IPS DF 4.7 (cell line): ENCODE measurements around the gene NAPSA.
"Not testable (repeated sequence)": the region's sequence is repeated elsewhere in the genome, so short reads cannot be mapped to it uniquely, and the experiment has no call there.

Experiments
- DNase-seq: peaks from one replicate; pipeline ENCODE4 v3.0.0-alpha.2; 2013; ENCODE audit warnings: low spot score; ENCODE audit errors: extremely low read depth

The NAPSA gene

DNA sequence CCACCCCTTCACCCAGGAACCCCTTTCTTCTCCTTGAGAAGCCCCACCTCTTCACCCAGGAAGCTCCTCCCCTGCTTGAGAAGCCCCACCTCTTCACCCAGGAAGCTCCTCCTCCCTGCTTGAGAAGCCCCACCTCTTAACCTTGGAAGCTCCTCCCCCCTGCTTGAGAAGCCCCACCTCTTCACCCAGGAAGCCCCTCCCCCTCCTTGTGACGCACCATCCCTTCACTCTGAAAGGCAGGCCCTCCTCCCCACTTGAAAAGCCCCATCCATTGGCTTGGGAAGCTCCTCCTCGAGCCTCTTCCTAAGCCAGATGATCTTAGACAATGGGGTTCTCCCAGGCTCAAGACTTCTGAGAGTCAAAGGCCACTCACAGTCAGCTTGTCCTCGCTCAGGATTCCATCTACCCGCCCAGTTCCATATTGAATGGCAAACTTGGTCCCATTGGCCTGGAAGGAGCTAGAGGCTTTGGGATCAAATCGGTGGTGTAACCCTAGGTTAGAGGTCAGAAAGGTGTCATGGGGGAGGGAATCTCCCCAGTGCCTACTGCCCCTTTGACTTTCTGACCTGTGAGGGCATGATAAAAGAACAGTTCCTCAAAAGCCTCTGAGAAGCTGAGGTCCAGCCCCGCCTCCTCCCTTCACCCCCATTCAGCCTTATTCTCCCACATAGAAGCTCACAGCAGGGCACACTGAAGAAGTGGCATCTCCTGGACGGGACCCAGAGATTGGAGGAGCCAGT lies 4.0 kb downstream of the NAPSA start:
- no peak for DNase-seq

DNA sequence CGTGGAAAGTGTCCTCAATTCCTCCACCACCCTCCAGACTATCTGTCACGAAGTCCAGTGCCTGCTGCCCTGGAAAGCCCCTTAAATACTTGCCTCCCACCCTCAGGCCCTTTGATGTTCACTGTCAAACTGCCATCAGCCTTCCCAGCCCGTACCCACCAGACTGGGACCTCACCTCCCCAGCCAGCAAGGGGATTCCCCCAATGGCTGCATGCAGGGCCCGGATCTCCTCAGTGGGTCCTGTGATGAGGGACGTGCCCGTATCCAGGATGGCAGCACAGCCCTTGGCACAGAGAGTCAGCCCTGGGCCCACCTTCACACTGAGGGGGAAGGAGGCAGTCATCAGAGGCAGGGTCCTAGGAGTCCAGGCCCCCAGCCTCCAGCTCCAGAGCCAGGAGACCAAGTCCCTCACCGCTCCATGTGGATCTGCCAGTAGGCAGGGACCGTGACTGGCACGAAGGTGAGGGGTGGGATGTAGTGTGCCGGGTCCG lies 6.1 kb downstream of the NAPSA start:
- no peak for DNase-seq

DNA sequence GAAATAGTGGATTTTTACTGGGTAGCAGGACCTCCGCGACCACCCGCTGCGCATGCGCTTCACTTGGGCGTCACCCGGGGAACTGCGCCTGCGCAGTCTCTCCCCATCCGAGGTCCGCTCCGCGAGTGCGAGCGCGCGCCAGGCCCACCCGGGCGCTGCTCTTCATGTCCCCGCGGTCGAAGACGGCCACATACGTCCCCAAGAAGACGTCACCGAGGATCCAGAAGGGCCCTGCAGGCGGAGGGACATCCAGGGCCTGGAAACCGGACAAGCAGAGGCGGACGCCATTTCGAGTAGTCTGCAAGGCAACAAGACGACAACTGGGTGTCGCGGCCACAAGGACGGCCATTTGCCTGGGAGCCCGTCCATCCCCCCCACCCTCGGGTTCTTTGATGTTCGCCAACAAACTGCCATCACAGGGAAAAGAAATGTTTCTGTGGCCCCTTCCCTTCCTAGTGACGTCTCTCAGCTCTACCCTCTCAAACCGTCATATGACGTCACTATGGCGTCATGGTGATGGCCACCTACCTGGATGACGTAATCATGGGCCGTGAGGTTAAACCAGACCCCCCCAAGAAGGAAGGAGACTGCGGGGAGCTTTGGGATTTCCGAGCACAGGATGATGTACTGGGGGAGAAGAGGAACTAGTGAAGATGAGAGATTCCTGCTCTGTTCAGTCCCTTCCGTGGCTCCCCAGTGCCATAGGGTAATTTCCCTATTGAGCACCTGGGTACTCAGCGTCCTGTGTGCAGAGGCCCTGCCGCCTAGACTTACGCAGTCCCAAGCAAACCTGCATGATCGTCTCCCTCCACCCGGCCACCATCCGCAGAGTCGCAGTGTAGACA lies 6.7 kb downstream of the NAPSA start:
- DNase-seq: no peak

DNA sequence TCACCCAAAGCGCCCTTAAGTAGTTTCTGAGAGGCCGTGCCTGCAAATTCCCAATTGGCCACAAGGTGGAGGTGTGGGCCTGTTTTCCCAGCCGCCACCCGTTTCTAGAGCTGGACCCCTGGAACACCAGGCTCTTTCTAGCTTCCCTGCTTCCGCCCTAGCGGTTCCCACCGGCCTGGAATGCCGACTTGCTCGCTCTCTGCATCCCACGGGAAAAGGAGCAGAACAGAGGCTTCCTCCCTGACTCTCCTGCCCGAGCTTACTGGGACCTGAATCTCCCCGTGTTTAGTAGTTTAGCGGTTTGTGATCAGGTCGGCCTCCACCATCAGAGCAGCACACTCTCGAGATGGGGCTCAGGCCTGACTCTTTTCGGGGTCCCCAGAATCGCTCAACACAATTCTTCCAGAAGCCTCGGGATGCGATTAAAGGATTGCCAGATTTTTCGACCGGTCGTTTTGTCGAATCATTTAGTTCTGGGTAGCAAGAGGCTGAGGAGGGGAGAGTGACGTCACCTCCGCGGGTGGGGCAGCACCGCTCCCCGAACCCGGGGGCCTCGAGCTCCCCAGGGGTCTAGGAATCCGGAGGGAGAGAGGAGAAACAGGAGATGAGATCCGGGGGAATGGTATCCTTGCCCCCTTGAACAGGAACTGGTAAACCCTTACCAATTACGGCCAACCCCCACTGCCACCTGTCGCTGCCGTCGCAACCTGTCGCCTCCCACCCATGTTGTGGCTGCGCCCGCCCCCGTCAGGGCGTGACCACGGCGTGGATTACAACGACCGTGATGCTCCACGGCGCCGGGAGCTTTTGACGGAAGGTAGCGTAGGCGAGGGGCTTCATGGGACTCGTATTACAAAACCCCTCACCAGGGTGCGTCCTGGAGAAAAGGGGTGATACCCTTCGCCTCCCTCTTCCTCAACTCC lies 8.0 kb downstream of the NAPSA start:
- DNase-seq: no peak

DNA sequence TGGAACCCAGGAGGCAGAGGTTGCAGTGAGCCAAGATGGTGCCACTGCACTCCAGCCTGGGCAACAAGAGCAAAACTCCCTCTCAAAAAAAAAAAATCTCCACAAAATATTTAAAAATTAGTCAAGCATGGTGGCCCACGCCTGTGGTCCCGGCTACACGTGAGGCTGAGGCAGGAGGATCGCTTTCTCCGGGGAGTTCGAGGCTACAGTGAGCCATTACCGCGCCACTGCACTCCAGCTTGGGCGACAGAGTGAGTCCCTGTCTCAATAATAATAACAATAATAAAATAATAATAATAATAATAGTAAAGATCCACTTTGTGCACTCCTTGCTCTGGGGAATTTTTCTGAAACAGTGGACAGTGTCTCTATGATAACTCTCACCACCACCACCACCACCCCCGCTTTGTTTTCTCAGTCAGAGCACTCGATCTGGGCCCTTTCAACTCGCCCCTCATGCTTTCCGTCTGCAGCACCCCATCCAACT lies 8.7 kb downstream of the NAPSA start:
- DNase-seq: no peak

DNA sequence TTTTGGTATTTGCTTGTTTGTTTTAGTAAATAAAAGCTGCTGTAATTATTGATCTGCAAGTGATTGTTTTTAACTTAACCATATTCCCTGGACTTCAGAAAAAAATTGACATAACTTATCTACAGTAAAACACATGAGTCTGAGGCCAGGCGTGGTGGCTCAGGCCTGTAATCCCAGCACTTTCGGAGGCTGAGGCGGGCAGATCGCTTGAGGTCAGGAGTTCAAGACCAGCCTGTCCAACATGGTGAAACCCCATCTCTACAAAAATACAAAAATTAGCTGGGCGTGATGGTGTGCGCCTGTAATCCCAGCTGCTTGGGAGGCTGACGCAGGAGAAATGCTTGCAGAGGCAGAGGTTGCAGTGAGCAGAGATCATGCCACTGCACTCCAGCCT lies 12.0 kb downstream of the NAPSA start:
- not testable (repeated sequence) for DNase-seq

DNA sequence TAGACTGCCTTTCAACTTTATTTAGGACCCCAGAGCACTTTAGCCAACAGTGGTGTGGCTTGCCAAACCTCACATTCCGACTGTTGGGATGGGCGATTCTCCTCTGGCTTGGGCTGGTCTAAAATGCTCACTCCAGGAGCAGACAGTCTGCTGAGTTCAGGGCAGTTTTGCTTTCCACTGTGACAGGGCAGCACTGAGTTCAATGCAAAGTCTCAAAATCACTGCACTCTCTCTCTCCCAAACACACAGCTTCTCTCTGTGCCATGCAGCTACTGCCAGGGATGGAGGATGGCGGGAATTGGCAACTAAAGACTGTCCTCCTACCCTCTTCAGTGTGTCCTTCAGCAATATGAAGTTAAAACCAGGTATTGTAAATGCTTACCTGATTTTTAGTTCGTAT lies 13.2 kb downstream of the NAPSA start:
- DNase-seq: no peak

DNA sequence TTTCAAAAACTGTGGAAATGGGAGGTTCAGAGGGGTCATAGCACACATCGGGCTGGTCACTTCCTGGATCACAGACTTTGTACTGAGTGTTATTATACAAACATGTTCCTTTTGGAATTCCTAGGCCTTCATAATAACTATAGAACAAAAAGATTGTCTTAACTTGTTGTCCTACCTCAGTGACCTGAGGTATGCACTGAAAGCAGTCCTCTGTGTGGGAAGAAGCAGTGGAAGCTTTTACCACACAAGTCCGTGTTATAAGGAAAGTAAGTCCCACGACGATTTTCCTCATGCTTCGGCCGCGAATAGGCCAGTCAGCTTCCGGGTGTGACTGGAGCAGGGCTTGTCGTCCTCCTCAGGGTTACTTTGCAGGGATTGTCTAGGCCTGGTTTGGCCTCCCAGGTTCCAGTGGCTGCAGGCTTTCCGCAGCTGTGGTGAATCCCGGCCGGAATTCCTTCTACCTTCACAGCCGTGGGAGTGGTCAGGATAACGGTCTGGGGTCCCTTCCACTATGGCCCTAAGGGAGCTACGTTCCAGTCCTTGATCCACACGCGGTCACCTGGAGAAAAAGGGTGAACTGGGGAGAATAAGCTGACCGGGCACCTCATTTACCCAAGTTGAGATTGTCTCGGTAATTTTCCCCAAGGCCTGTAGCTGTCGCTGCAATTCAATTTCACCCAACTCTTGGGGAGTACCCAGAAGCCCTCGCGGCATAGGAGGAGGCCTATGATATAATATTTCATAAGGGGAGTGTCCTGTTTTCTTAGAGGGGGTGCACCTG lies 16.0 kb downstream of the NAPSA start:
- no peak for DNase-seq

DNA sequence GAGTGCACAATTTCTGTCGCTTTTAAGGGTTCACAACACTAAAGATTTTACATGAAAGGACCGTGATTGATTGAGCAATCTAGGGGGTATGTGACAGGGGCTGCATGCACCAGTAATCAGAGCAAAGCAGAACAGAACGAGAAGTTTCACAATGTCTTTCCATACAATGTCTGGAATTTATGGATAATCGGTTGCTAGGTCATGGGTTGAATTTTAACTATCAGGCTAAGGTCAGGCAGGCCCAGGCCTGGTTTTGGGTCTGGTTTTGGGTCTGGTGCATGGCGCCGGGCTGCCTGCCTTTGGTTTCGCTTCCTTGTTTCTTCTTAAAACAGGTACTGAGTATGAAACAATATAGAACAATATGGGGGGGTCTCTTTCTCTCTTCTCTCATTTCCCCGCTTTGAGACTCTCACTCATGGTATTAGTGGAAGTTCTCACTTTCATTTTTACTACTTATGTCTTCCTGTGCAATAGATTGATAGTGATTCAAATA lies 18.3 kb downstream of the NAPSA start:
- DNase-seq: not testable (repeated sequence)

DNA sequence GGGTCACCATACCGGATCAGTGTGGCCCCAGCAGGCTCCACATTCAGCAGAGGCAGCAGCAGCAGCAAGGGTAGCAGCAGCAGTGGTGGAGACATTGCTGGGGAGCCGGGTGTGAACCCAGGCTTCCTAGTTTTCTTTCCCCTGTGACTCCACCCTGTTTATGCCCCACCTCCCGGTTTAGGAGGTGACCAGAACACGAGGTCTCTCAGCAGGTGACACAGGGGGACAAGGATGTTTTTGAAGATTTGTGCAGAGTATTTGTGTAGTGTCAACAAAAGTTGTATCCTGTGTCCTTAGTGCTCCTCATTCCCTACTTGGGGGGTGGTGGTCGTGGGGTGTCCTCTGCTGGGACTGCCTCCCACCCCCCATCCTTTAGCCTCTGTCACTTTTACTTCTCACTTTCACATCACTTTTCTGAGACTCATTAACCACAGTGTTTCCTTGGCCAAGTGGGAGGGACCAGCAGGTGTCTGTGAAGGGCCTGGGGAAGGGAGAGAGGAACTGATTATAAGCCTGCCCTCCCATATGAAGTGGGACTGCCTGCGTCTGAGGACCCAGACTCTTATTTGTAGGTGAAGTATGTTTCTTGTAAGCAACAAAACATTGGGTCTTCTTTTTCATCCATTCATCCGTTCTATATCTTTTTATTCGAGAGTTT lies 20.6 kb downstream of the NAPSA start:
- no peak for DNase-seq

DNA sequence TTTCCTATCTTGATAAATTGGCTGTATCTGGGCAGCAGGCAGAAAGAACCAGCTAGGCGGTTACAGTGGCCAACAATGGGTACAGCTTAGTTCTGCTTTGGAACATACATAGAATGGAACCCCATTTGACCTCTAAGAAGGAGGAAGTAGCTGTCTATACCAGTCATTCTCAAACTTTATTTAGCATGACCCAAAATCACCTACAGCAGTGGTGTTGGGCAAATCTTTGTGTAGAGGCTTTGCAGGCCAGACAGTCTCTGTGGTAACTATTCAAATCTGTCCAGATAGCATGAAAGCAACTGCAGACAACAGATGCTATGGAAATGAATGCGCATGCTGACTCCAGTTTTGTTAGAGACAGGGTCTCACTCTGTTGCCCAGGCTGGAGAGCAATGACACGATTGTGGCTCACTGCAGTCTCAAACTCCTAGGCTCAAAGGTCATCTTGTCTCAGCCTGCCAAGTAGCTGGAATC lies 24.3 kb downstream of the NAPSA start:
- no peak for DNase-seq

DNA sequence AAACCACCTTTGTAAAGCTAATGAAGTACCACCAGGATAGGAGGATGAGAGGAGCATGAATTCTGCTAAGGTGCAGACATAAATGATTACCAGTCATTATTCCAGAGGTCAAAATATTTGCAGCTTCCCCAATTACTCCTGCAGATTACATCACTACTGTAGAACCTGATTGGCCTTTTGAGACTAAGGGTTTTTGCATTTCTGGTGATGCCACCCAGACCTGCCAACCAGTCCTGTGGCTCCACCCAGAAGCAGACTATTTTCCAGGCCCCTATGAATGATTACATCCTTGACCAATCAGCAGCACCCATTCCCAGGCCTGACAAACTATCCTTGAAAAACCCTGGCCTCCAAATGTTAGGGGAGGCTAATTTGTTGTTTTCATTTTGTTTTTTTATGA lies 25.1 kb downstream of the NAPSA start:
- DNase-seq: no peak

DNA sequence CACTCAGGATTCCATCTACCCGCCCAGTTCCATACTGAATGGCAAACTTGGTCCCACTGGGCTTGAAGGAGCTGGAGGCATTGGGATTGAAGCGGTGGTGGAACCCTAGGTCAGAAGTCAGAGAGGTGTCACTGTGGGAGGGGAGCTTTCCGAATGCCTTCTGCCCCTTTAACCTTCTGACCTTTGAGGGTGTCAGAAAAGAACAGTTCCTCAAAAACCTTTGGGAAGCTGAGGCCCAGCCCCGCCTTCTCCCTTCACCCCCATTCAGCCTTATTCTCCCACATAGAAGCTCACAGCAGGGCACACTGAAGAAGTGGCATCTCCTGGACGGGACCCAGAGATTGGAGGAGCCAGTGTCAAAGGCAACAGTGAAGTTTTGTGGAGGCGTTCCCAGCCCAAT lies 28.4 kb downstream of the NAPSA start:
- not testable (repeated sequence) for DNase-seq

DNA sequence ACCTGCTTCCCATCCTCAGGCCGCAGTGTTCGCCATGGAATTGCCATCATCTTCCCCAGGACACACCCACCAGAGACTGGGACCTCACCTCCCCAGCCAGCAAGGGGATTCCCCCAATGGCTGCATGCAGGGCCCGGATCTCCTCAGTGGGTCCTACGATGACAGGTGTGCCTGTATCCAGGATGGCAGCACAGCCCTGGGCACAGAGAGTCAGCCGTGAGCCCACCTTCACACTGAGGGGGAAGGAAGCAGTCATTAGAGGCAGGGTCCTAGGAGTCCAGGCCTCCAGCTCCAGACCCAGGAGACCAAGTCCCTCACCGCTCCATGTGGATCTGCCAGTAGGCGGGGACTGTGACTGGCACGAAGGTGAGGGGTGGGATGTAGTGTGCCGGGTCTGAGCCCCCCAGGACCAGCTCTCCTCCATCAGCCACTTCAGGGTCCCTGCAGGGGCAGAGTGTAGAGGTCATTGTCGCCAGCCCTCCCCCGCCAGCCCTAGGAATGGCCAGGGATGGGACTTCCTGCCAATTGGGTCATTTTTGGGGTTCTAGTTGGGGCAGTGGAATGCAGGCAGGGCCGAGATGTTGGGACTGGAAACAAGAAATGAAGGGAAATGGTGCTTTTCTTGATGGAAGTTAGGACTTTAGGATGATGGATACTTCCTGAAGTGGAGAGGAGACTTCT lies 30.6 kb downstream of the NAPSA start:
- no peak for DNase-seq

DNA sequence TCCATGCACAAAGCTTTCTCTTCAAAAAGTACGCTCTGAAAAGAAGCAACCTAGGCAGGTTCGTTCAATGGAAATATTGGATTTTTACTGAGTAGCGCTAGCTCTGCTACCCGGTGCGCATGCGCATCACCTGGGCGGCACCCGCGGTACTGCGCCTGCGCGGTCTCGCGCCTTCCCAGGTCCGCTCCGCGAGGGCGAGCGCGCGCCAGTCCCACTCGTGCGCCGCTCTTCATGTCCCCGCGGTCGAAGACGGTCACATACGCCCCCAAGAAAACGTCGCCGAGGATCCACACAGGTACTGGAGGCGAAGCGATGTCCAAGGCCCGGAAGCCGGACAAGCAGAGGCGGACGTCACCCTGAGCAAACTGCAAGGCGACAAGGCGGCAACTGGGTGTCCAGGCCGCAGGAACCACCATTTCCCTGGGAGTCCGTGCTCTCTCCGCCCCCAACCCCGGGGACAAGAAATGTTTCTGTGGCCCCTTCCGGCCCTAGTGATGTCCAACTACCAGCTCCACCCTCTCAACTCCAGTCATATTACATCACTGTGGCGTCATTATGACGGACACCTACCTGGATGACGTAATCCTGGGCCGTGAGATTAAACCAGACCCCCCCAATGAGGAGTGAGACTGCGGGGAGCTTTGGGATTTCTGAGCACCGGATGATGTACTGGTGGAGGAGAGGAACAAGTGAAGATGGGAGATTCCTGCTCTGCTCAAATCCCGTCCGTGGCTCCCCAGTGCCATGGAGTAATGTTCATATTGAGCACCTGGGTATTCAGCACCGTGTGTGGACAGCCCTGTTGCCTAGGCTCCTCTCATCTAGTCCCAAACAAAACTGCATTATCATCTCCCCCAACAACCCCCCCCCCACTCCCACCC lies 31.5 kb downstream of the NAPSA start:
- DNase-seq: no peak

DNA sequence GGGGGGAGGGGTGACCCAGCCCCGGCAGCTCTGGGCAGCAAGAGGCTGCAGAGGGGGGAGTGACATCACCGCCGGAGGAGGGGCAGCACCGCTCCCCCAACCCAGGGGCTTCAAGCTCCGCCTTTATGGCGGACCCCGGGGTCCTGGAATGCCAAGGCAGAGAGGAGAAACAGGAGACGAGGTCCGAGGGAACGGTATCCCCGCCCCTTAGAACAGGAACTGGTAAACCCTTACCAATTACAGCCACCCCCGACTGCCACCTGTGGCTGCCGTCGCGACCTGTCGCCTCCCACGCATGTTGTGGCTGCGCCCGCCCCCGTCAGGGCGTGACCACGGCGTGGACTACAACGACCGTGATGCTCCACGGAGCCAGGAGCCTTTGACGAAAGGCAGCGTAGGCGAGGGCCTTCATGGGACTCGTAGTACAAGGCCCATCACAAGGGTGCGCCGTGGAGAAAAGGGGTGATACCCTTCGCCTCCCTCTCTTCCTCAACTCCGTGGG lies 32.2 kb downstream of the NAPSA start:
- DNase-seq: no peak

DNA sequence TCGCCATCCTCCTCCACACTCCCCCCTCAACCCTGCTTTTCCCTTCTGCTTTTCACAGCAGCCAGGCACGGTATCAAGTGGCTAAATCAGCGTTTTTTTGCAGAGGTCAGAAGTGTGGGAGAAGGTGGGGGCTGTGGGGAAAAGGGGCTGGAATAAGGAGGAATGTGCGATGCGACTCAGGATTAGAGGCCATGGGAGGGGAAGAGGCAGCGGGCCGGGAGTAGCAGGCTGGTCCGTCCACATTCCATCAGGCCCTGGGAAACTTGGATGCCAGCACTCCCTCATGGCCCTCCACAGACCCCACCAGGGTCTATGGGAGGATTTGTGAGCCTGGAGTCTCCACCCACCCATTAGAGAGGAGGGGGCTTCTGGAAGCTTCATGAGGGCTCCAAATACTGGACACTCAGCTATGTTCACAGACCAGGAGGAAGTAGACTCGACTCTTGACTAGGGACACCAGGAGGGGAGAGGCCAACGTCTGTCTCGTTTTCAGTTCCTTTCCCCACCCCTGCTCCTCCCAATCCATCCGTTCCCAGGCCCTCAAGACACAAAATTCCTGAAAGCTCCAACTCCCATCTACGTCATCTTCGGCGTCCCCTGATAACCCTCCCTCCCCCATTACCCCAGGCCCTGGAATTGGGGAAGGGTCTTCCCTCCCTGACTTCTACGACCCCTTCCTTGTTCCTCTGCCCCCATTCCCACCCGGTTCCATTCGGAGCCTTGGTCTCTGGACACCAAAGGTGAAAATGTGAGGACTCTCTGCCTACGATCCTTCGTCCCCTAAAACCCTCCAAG lies 33.0 kb downstream of the NAPSA start:
- DNase-seq: no peak

DNA sequence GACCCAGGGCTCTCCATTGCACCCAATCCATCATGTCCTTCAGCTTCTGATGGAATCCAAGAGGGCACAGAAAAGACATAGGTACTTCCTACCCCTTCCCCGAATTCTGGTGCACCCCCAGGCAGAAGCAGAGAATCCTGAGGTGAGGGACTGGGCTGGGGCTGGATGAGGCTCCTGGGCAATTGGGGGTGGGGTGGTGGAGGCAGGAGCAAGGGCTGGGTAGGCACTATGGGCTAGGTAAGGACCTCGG lies 33.5 kb downstream of the NAPSA start:
- no peak for DNase-seq
